Measurements from ENCODE around the gene NKD2.

DNA sequence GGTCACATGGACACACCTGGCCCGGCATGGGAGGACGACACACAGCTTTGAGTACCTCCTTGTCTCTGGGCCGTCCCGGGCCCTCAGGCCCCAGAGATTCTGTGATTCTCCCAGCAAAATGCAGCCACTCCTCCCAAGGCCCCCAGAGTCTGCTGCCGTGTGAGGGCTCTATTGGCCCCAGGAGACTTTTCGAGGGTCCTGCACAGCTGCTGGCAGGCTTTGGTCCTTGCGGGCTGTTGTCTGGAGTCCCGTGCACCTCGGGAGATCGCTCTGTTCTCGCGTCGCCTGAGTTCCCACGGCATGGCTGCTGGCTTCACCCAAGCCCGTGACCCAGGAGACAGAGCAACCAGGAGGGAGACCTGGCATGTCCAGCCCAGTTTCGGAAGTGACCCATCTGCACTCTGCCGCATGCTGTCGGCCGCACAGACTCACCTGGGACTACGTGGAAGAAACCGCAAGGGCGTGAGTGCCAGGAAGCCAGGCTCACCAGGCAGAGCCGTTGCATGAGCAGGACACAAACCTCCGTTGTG is 46.8 kb upstream of the NKD2 start:
- TF ChIP-seq, protein P1, sequence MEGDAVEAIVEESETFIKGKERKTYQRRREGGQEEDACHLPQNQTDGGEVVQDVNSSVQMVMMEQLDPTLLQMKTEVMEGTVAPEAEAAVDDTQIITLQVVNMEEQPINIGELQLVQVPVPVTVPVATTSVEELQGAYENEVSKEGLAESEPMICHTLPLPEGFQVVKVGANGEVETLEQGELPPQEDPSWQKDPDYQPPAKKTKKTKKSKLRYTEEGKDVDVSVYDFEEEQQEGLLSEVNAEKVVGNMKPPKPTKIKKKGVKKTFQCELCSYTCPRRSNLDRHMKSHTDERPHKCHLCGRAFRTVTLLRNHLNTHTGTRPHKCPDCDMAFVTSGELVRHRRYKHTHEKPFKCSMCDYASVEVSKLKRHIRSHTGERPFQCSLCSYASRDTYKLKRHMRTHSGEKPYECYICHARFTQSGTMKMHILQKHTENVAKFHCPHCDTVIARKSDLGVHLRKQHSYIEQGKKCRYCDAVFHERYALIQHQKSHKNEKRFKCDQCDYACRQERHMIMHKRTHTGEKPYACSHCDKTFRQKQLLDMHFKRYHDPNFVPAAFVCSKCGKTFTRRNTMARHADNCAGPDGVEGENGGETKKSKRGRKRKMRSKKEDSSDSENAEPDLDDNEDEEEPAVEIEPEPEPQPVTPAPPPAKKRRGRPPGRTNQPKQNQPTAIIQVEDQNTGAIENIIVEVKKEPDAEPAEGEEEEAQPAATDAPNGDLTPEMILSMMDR (IDR thresholded peaks at IDR 0.05; ENCODE audit: low read depth, low read length), result no peak
- TF ChIP-seq, protein P2, sequence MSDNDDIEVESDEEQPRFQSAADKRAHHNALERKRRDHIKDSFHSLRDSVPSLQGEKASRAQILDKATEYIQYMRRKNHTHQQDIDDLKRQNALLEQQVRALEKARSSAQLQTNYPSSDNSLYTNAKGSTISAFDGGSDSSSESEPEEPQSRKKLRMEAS (IDR thresholded peaks at IDR 0.05; ENCODE audit: low read depth, low read length), result peak; percentile 41; the same call in 1 of the 2 replicates
- TF ChIP-seq POLR2A (IDR thresholded peaks at IDR 0.05; ENCODE audit: extremely low read depth, insufficient read length), result no peak

Data from NB4 (cell line).